GM19238 (cell line): ENCODE data around the gene CLCF1.

ENCODE experiments used
- DNase-seq: peaks from one replicate; pipeline ENCODE4 v3.0.0; 2011; ENCODE audit warnings: low spot score; ENCODE audit not compliant: insufficient read length

The CLCF1 gene

DNA sequence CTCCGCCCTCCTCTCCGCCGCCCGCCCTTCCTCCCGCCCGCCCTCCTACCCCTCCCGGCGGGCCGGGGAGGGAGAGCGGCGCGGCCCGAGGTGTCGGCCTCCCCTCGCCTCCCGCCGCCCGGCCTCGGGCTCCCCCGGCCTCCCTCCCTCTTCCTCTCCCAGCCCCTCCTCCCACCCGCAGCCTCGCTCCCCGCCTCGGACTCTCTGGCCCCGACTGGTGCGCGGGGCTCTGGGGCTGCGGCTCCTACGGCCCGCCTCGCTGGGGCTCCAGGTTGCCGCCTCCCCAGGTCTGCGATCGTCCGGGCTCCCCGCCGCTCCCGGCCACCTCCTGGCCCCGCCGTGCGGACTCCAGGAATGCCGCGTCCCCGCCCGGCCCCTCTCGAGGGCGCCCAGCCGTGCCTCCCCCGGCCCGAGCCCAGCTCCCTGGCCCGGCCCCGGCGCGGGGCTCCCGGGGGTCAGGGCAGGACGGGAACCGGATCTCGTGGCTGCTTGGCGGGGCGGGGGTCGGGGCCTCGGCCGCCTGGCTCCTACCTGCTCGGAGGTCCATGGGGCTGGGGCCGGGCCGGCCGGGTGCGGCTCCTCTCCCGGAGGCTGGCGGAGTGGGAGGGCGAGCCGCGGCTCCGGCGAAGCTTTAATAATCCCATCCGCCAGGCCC, at the start of gene CLCF1:
Gene CLCF1 (minus strand): TSS at position 606 of the 655 bp plus-strand sequence. CDS start 59 bp downstream, at position 547.
- peak; percentile 71 for DNase-seq

DNA sequence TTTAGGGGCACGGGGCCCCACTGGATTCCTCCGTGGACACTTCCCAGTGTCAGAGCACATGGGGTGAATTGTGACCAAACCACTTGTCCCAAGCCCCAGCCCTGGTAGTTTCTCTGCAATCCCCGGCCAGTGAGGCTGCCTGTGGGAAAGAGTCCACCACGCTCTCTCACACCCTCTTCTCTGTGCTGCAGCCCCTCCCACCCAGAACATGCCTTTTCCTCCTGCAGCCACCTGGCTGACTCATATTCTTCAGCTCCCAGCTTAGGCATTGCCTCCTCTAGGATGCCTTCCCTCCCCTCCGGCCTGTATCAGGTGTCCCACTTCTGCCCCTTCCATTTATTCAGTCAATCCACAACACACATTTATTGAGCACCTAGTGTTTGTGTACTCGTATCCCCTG, 49.5 kb upstream of the CLCF1 start:
- no peak for DNase-seq

DNA sequence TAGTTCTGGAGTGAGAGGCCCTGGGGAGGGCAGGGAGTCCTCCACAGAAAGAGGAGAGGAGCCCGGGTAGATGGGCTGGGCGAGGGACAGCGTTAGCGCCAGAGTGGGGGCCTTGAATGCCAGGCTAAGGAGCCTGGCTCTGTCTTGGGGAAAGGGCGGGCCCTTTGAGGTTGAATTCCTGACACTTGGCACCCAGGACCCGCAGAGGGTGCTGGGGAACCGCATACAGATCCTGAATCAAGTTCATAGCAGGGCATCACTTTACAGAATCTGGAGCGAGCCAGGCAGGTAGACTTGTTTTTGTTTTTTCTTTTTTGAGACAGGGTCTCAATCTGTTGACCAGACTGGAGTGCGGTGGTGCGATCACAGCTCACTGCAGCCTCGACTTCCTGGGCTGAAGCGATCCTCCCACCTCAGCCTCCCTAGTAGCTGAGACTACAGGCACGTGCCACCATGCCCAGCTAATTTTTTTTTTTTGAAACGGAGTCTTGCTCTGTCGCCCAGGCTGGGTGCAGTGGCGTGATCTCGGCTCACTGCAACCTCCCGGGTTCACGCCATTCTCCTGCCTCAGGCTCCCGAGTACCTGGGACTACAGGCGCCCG, 48.1 kb upstream of the CLCF1 start:
- no peak for DNase-seq

DNA sequence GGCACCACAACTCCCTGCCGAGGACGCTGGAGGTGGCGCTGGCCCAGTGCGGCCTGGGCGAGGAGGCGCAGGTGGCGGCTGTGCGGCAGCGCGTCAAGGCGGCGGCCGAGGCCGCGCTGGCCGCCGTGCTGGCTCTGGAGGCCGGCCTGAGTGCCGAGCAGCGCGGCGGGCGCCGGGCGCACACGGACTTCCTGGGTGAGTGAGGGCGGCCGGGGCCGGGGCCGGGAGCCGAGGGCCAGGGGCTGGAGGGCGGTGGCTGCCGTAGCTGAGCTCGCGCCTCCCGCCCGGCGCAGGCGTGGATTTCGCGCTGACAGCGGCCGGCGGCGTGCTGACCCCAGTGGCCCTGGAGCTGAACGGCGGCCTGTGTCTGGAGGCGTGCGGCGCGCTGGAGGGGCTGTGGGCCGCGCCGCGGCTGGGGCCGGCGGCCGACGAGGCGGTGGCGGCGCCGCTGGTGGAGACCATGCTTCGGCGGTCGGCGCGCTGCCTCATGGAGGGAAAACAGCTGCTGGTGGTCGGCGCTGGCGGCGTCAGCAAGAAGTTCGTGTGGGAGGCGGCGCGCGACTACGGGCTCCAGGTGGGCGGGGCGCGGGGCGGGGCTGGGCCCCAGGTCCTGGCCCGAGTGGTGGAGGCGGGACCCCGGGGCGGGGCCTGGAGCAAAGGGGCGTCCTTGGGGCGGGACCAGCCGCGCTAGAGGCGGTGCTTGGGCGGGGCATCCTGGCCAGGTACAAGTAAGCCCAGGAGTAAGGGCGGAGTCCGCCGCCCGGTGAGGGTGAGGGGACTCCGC, 47.4 kb upstream of the CLCF1 start:
- DNase-seq = peak; percentile 99

DNA sequence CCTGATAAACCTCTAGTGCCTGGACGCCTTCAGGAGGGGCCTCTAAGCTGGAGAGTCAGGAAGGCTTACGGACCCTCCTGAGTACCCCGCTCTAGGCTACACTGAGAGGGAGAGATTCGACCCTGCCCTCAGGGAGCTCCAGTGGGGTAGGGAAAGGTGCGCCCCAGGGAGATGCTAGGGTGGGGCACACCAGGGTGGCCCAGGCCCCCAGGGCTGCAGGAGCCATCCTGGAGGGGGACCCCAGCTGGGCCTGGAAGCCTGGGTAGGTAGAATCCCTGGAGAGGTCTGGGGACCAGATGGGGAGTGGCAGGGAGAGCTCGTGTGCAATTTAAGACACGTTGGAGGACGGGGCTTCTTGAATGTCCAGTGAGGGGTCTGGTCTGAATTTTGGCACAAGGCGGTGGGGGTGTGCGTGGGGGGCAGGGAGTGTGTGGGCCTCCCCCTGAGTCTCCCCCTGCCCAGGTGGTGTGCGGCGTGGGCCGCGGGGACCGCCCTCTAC, 46.8 kb upstream of the CLCF1 start:
- no peak for DNase-seq

DNA sequence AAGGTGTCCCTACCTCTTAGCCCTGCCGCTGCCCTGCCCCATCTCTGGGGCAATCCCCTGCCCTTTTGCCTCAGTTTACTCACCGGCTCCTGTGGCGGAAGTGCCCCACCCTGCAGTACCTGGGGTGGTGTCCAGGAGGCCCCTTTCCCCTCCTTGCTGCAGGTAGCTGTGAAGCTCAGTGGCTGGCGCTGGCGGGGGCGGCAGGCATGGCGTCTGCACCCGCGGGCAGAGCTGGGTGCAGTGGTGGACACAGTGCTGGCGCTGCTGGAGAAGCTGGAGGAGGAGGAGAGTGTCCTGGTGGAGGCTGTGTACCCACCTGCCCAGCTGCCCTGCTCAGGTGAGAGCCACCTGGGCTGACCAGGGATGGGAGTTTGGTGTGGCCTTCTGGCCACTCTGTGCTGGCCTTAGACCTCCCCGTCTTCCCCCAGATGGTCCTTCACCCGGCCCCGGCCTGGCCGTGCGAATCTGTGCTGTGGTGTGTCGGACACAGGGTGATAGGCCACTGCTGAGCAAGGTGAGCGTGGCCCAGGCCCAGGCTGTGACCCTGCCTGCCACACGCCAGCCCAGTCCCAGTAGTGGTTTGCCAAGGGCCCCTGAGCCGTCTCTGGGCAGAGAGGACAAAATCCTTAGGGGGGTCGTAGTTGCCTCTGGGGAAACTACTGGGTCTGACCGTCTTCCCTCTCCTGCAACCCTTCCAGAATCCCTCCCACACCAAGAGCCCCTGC, 46.1 kb upstream of the CLCF1 start:
- DNase-seq = no peak

DNA sequence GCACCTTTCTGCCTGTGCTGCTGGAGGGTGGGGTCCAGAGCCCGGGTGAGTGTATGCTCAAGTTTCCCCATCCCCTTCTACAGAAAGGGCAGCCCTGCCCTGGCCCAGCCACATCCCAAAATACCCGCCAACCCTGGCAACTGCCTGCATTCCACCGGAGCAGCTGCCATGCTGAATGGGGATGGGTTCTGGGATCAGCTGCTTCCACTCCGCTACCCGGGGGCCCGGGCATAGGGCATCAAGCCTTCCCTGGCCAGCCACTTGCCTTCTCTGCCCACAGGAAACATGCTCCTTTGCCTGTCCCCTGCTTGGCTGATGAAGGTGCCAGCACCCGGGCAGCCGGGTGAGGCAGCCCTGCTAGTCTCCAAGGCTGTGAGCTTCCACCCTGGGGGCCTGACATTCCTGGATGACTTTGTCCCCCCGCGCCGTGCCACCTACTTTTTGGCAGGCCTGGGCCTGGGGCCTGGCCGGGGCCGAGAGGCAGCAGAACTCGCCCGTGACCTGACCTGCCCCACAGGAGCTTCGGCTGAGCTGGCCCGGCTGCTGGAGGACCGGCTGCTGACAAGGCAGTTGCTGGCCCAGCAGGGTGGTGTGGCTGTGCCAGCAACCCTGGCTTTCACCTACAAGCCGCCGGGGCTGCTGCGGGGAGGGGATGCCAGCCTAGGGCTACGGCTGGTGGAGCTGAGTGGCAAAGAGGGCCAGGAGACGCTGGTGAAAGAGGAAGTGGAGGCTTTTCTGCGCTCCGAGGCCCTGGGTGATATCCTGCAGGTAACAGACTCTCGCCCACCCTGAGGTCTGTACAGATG, 45.3 kb upstream of the CLCF1 start:
- DNase-seq = no peak

DNA sequence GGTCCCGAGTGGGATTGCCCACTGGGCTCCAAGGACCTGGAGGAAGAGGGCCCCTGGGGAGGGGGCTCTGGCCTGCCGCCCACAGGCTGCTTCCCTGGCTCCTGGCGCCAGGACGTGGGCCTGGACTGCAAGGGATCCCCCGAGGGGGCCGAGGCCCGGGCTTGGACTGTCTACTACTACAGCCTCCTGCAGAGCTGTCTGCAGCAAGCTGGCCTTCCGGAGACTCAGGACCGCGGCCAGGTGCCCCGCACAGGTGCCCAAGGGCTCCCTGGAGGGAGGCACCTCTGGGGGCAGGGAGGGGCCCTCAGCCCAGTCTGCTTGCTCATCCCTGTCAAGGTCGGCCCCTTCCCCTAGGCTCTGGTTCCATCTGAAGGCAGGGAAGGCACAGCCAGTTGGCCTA, 44.0 kb upstream of the CLCF1 start:
- DNase-seq = no peak

DNA sequence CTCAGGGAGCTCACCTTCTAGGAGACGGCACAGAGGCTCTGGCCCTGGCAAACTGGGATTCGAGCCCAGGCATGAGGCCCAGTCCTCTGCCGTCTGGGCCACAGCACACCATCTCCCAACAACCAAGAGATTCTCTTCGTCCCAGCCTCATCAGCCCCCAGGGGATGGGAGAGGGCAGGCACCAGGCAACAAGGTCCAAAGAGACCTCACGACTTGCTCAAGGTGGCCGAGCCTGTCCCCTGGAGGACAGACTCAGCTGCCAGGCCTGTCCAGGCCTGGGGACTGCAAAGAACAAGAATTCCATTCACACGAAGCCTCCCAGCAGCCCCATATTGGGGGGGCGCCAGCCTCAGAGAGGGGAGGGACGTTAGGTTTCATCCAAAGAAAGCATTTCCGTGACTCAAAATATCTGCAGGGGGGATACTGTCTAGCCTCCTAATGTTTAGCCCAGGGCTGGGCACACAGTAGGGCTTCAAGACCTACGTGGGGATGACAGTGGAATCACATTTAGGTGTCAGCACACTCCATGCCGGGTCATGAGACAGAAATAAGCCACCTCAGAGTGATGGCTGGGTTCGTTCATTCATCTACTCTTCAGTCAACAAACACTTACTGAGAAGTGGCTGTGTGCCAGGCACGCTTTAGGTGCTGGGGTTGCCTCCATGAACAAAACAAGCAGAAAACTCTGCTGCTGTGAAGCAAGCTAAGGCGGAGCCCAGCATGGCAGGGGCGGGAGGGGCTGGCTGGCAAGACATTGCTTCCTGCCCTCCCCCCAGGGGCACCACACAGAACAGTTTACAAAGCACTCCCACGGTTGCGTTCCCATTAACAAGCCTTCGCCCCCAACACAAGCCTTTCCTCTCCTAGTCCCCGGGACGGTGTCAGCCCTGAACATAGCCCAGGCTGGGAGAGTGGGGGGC, 43.3 kb upstream of the CLCF1 start:
- no peak for DNase-seq

DNA sequence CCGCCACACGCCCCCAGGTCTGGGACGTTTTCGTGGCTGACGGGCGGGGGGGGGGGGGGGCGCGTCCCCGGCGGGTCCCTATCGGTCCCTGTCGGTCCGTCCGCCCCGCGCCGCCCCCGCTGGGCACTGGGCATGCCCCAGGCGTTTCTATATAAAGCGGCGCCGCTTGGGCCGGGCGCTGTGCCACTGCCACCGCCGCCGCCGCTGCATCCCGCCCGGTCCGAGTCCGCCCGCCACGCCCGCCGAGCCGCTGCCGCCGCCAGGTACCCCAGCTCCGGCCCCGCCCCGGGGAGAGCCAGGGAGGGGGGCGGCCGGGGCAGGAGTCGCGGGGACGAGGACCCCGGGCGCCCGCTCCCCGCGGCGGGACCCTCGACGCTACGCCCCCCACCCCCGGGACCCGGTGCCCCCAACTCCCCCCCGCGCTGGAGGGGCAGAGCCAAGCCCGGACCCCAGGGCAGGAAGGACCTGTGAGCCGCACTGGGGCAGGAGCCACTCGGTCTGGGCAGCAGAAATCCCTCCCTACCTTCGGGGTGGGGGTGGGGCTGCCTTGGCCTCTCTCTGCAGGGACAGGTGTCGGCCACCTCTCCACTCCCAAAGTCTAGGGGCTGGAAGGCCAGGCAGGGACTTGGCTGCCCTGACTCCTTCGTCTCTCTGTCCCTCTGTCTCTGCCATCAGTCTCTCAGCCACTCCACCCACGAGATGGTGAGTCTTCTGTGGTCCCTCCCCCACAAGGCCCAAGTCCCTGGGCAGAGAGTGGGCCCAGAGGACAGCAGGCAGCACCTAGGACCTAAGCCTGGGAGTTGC, 42.3 kb upstream of the CLCF1 start, which contains the start of gene CARNS1:
Gene CARNS1 (plus strand): TSS at position 178 of the 804 bp plus-strand sequence. CDS start 522 bp downstream, at position 700.
- DNase-seq = no peak

DNA sequence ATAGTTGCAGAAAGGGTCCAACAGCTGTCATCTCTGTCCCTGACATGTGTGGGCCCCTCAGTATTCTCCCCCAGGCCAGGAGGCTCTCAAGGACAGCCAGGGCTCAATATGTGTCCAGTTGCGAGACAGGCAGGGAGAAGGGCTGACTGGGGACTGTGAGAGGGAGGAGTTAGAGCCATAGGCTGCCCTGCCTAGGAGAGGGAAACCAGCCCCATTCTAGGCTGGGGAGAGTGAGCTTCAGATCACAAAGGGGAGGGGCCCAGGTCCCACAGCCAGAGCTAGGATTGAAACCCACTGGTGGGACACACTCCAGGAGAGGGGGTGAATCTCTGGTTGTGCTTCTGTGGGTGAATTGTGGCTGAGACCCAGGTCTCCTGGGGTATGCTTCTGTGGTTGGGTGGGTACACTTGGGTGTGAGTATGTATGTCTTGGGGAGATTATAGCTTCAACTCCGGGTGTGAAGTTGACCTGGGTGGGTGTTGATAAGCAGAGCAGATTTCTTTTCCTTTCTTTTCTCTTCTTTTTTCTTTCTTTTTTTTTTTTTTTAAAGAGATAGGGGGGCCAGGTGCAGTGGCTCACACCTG, 40.0 kb upstream of the CLCF1 start:
- no peak for DNase-seq

DNA sequence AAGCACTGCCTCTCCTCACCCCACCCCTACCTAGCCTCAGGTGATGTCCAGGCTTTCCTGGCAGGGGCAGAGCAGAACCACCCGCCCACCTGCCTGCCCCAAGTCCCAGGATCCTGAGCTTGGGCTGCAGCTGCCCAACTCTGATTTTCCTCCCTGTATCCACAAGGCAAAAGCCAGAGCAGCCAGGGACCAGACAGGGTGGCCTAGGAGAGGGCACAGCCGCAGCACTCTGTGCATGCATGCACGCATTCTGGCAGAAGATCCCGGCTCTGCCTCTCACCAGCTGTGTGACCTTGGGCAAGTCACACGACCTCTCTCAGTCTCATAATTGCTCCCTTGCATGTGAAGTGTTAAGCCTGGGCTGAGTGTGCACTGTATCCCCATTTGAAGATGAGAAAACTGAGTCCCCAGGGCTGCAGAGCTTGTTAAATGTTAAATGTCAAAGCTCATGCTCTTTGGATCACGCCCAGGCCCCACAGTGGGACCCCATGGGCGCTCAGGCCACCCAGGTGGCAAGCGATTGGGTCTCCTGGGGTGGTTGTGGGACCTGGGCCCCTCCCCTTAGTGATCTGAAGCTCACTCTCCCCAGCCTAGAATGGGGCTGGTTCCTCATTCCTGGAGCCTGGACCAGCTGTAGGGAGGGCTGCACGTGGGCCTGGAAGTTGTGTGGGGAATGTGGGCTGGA, 39.2 kb upstream of the CLCF1 start:
- DNase-seq = no peak

DNA sequence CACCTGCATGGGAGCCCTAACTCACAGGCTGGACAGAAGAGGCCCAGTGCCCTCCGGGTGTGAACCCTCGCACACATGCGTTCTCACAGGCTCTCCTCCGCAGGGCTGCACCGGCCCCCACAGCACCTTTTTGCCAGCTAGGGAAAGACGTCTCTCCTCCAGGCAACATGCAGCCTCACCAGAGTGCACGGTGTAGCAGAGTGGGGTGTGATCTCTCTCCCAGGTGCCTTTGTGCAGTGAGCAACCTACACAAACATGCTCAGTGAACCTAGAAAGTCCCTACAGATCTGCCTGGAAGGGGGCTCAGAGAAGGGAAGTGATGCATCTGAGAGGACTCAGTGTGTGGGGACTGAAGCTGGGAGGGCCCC, 38.4 kb upstream of the CLCF1 start:
- DNase-seq = no peak

DNA sequence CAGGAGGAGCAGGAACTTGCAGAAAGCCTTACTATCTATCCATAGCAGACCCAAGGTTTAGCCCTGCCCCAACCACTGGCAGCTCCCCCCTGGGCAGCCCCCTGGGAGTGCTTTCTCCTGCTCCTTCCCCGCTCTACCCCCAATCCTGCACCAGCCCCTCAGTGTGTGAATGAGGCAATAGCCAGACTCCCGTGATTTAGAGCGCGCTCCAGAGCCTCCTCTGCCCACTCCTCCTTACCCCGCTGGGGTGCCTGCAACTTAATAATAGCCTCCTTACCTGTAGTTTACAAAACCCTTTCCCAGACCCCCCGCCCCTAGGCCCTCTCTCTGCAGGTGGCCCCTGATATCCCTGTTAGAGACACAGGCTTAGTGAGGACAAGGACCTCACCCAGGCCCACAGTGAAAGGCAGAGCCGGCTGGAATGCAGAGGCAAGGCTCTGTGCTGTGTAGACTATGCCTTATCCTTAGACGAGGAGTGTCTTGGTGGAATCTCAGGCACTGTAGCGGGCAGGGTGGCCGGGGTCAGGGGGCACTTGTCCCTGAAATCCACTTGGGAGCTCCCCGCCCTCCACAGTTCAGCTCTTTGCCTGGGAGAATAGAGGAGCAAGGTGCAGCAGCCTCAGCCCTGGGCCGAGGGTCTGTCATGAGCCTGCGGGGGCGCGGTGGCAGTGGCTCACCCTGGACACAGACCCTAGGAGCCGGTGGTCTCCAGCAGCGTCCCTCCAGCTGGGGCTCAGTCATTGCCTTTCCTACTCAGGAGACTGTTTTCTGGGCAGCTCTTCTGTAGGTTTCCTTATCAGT, 37.8 kb upstream of the CLCF1 start:
- no peak for DNase-seq

DNA sequence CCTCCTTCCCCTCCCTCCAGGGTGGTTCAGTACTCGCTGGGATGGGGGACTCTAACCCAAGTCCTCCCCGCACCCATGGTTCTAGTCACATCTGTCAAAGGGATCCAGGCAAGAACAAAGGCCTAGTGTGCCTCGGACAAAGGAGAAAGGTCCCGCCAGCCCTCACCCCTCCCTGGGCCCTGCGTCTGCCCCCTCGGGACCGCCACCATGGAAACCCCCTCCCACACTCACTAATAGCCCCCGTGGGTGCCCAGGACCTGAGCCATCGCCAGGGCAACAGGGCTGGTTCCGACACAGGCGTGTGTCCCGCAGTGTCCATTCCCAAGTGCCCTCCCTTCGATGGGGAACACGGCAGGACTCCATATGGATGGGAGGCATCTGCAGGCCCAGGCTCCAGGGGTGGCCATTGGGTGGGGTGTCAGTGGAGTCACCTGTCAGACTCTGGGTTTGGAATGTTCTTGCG, 37.0 kb upstream of the CLCF1 start:
- no peak for DNase-seq

DNA sequence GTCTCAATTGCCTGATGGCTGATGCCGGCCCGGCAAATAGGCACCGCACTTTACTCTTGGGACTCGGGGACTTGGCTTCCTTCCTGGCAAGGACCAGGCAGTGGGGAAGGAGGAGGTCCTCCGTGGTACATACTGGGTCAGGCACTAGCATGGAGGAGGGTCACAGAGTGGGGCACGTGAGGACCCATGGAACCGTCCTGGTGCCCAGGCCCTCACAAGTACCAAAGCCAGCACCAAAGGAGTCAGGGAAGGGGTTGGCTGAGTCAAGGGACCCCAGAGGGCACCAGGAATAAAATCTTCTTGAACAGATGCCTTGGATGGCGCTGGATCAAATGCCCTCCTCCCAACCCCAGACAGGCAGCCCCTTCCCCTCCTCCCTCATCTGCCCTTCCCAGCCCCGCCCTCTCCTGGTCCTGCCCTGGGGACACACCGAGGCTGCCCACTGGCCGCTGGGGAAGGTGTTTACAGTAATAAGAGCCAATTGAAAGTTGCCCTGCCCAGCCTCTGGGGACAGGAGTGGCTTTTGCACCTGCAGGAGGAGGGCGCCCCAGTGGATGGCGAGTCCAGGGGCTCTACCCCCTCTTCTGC, 36.5 kb upstream of the CLCF1 start:
- DNase-seq = no peak

DNA sequence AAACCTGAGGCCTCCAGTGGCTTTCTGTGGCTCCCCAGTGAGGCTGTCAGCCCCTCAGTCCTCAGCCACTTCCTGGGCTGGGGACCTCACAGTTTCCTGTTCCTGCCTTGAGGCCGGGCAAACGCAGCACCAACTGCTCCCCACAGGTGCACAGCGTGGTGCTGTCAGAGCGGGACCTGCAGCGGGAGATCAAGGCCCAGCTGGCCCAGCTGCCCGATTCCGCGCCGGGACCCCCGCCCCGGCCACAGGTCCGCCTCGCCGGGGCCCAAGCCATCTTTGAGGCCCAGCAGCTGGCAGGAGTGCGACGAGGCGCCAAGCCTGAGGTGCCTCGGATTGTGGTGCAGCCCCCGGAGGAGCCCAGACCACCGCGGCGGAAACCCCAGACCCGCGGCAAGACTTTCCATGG, 35.9 kb upstream of the CLCF1 start:
- peak; percentile 90 for DNase-seq
